ENCODE measurements around the gene HEXB.

- no peak for TF ChIP-seq EZH2 (IDR thresholded peaks at IDR 0.05)
- no peak for TF ChIP-seq POLR2AphosphoS5 (IDR thresholded peaks at IDR 0.05; ENCODE audit: borderline replicate concordance, low read depth, low read length)
These were observed 2.1 kb downstream of the HEXB start for GRCh38 chr5:74686962-74687751.
